Brain pericyte (primary cell): ENCODE results near the gene FEZF1.

ENCODE experiments used
- DNase-seq: peaks from one replicate; pipeline ENCODE4 v3.0.0-alpha.2; 2012; ENCODE audit warnings: low read depth, low spot score

FEZF1 gene

GRCh38 chr7:122268101-122268500 is 36.4 kb downstream of the FEZF1 start:
- no peak for DNase-seq

- DNase-seq, result no peak
Measured at GRCh38 chr7:122262246-122262645, 42.3 kb downstream of the FEZF1 start.

DNA sequence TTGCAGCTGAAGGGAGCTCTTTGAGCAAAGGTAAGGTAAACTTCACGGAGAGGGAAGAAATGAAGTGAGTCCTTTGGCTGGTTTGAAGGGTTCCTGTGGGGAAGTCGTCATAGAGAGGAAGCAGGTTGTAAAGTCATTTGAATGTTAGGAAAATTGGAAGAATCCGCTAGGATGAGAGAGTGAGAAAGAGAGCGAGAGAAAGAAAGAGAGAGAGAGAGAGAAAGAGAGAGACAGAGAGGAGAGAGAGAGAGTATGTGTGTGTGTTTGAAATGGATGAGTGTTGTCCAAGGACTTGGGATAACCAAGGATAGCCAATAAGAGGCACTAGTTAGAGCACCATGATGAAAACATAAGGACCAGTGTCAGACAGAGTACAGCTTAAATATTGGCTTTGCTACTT is 43.1 kb downstream of the FEZF1 start:
- no peak for DNase-seq

DNA sequence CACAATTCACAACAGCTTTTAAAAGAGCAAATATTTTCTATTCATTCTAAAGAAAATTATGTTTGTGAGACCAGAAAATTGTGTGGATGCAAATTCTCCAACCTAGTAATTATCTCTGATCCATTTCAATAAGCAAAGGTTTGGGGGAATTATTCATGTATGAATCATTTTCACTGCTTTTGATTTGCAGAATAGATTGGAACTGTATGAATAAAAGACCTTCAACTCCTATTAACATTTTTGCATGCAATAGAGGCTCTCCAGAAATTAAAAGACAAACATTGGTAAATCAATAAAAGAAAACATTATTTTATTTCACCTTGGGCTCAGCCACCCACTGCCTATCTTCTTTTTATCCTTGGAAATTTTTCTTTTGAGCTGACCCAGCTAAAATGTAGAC is 43.5 kb downstream of the FEZF1 start:
- no peak for DNase-seq

DNA sequence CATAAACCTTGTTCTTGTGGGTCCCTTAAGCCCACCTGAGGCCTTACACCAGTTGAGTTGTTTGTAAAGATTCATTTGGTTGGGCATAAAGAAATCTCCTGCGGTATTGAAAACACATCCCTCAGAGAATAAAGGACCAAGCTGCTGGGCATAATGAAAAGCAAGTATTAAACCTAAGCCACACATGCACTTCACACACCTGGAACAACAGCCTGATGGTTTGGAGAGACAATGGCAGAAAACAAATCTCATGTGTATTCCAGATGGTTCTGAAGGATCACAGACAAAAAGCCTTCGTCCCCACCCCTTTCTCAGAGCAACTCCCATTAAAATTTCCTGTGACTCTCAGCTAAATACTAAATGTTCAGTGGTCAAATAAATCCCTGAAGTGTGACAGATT is 44.2 kb downstream of the FEZF1 start:
- no peak for DNase-seq

DNA sequence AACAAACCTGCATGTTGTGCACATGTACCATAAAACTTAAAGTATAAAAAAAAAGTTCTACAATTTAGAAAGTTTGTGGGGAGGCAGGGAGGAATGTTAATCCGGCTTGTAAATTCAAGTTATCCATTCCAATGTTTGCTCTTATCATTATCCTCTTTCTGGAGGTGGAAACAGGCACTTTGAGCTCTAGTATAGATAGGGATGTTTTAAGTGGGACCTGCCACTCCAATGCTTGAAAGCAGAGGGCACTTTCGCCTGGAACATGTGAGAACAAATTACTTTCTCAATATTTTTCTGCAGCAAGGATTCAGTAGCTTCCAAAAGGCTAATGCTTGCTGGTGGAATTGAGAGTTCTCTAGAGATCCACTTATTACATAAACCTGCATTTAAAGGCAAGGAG is 45.6 kb downstream of the FEZF1 start:
- no peak for DNase-seq

DNA sequence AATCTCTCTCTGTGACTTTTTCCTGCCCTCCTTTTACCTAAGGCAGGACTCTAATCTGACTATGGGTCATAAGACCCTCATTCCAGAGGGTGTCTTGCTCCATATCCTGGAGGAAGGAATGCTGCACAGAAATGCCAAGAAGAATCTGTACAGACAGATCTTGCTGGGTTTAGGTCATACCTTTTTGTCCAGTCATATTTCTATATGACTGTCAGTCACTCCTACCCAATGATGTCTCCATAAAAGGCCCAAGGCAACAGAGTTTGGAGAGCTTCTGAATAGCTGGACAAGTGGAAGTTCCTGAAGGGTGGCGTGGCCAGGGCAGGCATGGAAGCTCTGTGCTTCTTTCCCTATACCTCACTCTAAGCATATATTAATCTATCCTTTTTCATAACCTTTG is 47.5 kb downstream of the FEZF1 start:
- no peak for DNase-seq

GRCh38 chr7:122256046-122256445 is 48.5 kb downstream of the FEZF1 start:
- DNase-seq, result no peak

DNA sequence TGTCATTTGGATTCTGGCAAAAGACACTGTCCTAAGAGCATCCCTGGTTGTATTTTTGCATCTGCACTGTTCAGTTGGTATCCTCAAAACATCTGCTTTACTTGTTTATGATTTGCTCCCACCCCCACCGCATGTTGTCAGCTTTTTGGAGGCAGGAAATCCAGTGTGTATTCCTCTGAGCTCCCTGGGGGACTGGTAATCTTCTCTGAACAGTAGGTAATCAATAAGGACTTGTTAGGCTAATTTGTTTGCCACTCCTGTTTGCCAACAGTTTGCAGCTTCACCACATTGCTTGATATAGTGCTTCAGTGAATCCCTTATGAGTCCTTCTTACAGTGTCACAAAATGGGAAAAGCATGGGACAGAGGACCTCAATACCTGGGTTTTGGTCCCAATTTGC is 49.1 kb downstream of the FEZF1 start:
- DNase-seq, result no peak
